NT2/D1 (cell line): ENCODE measurements around the gene EXOC2.

ENCODE experiments used
- SUZ12 ChIP-seq: IDR thresholded peaks from 2 replicates; pipeline ENCODE4 v1.6.1; 2011; ENCODE audit not compliant: insufficient read length, insufficient read depth; ENCODE audit errors: extremely low read depth
- YY1 ChIP-seq: IDR thresholded peaks from 2 replicates; pipeline ENCODE4 v1.6.1; 2011; ENCODE audit not compliant: insufficient read length, insufficient read depth
- ZNF274 ChIP-seq: IDR thresholded peaks from 2 replicates; pipeline ENCODE4 v1.6.1; 2011; ENCODE audit warnings: mild to moderate bottlenecking, low read depth, low read length

- TF ChIP-seq YY1 (no peak), SUZ12 (no peak), ZNF274 (no peak)
Measured at GRCh38 chr6:563863-564262, 129.1 kb downstream of the EXOC2 start.
